Stimulated activated CD8-positive, alpha-beta memory T cell treated with anti-CD3 and anti-CD28 coated beads, Interleukin-4, amount 100 ng/mL, for 24 hours (primary cell): Measurements from ENCODE around the gene CARD11.

Experiments used
- DNase-seq: peaks from one replicate; pipeline ENCODE4 v3.0.0-alpha.2; 2020; ENCODE audit warnings: low read depth

Gene CARD11

DNA sequence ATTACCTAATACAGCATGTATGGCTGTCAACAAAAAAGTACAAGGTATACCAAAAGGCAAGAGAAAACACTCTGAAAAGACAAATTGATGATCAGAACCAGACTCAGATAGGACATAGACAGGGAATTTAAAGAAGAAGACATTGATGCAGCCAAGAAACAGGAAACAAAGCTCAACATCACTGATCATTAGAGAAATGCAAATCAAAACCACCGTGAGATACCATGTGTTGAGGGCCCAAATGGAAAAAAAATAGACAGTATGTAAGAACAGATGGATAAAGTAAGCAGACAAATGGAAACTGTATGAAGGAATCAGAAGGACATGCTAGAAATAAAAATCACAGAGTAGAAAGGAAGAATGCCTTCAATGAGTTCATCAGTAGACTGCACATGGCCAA is 23.3 kb downstream of the CARD11 start:
- no peak for DNase-seq

GRCh38 chr7:3019801-3020200 is 23.9 kb downstream of the CARD11 start:
- DNase-seq, result no peak

DNA sequence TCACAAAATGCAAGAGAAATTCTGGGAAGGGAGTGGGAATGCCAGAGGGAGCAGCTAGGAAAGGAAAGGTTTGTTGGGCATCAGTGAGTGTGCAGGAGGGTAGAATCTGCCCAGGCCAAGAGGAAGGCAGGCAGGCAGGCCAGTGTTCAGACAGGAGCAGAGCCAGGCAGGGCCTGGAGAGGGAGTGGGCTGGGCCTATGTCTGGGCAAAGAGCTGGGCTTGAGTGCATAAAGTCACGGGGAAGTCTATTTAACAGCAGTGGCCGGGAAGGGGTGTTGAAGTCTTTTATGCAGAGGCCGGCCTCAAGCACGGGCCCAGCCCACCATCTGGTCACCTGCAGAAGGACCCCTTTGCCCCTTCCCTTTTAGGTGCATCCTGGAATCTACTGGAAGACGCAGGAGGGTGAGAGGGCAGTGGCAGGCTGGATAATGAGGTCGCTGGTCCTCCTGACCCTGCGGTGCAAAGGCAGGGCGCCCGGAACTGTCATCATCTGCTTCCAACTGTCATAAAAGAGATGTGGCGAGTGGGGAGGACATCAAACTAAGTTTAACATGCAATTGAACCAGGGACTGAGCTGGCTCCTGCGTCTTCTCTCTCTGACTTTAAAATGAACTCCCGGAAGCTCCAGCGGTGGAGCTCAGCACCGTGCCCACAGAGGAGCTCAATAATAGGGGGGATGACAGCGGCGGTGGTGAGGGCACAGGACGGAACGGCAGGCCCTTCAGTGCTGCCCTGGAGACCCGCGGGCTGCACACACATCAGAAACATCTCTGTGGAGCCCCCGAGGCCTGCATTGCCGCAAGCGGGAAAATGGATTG is 29.5 kb downstream of the CARD11 start:
- DNase-seq, result no peak

DNA sequence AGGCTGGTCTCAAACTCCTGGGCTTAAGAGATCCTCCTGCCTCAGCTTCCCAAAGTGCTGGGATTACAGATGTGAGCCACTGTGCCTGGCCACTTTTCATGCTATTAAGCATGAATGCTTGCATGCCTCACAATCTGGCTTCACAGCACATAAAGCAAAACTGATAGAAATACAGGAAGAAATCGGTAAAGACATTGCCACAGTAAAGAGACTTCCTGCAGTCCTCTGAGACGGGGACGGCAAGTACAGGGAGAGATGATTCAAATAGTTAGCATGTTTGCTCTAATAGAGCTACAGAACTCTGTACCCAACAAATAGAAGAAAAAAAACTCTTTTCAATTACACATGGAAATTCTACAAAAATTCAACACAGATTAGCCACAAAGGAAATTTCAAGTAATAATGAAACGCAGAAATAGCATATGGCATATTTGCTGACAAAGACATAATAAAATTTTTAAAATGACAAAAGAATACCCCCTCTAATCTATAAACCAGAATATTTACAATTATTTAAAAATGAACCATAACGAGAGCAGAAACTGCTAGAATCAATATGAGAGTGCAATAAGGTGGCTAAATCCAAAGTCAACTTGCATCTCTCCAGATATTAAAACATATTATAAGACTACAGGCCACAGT is 32.3 kb downstream of the CARD11 start:
- DNase-seq, result no peak

- DNase-seq, result no peak
Measured at GRCh38 chr7:3010161-3010560, 33.5 kb downstream of the CARD11 start.

DNA sequence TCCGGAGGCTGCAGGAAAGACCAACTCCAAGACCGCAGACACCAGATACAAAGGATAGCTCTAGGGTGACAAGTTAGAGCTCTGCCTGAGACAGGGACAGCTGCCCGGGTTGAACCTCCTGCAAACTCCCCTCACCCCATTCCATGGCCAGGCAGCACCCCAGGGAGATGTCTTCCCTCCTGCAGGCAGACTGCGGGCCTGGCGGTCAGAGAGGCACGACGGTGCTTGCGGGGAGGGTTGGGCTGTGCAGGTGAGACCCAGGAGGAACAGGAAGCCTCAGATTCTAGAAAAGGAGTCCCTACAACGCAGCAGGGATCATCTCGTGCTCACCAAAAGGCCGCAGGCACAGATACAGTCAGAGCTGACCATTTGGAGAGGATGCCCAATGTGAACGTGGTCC is 34.6 kb downstream of the CARD11 start:
- DNase-seq, result no peak

DNA sequence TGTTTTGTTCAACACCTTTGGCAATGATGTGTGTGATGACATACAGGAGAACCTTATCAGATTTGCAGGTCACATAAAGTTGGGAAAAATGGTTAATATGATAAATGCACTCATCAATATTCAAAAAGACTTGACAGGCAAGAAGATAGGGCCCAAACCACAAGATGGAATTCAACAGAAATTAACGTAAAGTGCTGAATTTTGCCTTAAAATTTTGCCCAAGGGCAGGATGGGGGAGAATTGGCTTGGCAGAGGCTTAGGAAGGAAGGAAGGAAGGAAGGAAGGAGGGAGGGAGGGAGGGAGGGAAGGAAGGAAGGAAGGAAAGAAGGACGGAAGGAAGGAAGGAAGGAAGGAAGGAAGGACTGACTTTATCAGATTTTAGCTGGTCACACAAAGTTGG is 35.3 kb downstream of the CARD11 start:
- DNase-seq, result no peak

DNA sequence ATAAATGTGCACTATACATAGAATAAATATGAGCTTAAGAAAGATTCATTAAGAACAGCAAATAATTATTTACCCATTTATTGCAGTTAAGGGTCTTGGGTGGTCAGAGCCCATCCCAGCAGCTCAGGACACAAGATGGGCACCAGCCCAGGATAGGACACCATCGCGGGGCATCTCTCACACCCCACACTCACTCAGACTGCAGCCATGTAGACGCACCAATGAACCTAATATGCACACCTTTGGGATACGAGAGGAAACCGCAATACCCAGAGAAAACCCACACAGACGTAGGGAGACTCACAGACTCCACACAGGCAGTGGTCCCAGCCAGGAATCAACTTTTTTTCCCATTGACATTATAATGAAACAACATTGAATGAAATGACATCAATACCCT is 36.0 kb downstream of the CARD11 start:
- DNase-seq, result no peak

- DNase-seq, result no peak
Measured at GRCh38 chr7:3005257-3005656, 38.4 kb downstream of the CARD11 start.

- DNase-seq, result no peak
Measured at GRCh38 chr7:3003936-3004335, 39.7 kb downstream of the CARD11 start.

- DNase-seq, result no peak
Measured at GRCh38 chr7:3002631-3003030, 41.0 kb downstream of the CARD11 start.

DNA sequence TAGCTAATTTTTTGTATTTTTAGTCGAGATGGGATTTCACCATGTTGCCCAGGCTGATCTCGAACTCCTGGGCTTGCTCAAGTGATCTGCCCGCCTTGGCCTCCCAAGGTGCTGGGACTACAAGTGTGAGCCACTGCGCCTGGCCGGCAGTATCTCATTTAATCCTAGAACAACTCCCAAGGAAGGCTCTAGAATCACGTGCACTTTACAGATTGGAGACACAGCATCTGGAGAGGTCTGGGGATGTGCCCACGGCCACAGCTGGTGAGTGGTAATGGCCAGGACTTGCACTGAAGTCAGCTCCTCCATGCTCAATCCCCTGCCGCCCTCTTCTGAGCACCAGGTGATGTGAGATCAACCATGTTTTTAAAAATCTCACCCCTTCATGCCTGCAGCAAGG is 43.1 kb downstream of the CARD11 start:
- DNase-seq, result no peak

DNA sequence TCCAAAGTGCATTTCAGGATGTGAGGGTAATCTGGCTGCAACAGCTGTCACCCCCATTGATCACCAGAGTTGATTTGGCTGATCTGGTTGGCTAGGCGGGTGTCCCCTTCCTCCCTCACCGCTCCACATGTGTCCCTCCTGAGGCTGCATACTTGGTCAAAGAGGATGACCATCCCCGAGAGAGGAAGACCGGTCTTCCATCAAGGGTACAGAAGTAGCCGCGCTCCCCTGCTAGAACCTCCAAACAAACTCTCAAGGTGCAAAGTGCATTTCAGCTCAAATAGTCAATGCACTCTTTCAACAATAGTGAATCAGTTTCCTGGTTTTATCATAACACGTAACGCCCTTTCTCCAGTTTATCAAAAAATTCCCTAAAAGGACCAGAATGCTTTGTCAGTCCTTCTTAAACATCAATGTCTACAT is 44.6 kb downstream of the CARD11 start:
- DNase-seq, result no peak

DNA sequence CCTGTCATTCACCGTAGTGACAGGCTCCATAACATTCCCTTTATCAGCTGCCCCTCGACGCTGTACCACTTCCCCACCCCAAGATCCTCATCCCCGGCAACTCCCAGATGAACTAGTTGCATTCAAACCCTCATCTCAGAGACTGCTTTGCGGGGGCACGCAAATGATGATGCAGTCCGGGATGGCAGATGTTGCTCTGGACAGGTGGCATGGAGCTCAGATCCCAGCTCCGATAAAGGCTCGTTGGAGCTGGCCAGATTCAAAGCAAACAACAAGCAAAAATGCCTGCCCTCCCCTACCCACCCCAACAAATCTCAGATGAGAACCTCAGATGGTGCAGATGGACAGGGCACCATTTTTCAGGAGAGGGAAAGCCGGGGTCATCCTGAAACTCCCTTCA is 46.7 kb downstream of the CARD11 start:
- no peak for DNase-seq

- DNase-seq, result no peak
Measured at GRCh38 chr7:2996141-2996540, 47.5 kb downstream of the CARD11 start.

GRCh38 chr7:2993868-2994267 is 49.8 kb downstream of the CARD11 start:
- no peak for DNase-seq

GRCh38 chr7:2993396-2993795 is 50.3 kb downstream of the CARD11 start:
- DNase-seq, result no peak

DNA sequence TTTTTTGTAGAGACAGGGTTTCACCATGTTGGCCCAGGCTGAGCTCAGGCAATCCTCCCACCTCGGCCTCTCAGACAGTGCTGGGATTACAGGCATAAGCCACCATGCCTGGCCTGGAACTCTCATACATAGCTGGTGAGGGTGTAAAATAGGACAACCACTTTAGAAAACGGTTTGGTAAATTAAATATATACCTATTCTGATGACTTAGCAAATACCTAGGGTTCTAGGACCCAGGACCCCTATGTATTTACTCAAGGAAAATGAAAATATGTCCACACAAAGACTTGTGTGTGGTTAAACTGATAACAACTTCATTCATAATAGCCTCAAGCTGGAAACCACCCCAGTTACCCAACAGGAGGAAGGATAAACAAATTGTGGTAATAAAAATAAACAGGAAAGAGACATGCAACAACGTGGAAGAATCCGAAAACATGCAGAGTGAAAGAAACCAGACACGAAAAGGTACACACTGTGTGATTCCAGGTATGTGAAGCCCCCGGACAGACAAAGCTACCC is 52.7 kb downstream of the CARD11 start:
- DNase-seq, result no peak

GRCh38 chr7:2986561-2986960 is 57.1 kb downstream of the CARD11 start:
- DNase-seq, result no peak

GRCh38 chr7:2985866-2986265 is 57.8 kb downstream of the CARD11 start:
- no peak for DNase-seq

DNA sequence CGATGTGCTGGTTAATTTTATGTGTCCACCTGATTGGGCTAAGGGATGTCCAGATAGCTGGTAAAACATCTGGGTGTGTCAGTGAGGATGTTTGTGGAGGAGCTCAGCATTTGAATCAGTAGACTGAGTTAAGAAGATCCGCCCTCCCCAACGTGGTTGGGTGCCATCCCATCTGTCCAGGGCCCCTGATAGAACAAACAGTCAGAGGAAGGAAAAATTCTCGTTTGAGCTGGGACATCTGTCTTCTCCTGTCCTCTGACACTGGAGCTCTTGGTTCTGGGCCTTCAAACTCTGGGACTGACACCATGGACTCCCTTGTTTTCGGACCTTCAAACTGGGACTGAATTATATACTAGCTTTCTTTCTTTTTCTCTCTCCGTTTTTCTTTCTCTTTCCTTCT is 59.6 kb downstream of the CARD11 start:
- no peak for DNase-seq

DNA sequence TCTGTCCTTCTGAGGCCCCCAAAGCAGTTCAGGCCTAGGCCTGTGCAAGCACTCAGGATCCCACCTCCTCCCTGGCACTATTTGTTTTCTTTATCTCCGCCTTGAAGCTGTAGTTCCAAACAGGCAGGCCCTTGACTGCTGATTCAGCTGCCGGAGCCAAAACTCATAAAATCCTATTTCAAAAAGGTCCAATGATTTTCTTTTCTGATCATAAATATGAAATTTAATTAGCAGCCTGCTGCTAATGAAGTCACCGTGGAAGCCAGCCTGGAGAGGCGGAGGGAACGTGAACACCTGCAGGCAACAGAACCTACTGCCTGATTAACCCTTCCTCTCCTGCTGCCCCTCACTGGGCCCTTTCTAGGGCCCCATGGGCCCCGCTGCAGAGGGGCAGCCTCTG is 60.1 kb downstream of the CARD11 start:
- no peak for DNase-seq

- peak; percentile 54 for DNase-seq
Measured at GRCh38 chr7:2982831-2983230, 60.8 kb downstream of the CARD11 start.

DNA sequence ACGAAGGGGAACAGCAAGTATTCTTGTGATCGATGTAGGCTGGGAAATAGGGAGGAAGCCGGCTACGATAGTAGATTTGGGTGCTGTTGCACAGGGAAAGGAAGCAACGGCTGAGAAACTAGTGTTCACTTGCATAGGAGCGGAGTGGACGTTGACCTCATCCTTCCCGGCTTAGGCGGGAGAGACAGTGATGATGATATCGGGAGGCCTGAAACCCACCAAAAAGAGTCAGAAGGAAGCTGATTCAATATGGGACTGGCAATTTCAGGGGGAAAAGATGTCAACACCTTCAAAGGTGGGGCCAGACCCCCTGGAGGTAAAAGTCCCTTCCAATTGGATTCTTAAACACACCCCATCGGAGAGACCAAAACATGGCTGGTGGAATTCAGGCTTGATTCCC is 61.3 kb downstream of the CARD11 start:
- DNase-seq, result no peak
